HepG2 (cell line): ENCODE measurements around the gene SMIM43. TPM values are rescaled to one million over a fixed set of nuclear protein-coding genes. Genes with fewer than 3 reads are reported as not detected.

Experiments
- ATAC-seq: fragments of 200-7000 bp; cut with Tn5 transposase; 3 replicates; pipeline ENCODE4 v1.9.1; 2020; ENCODE audit warnings: mild to moderate bottlenecking, moderate library complexity
- BruUV-seq: library from RNA; stranded (reverse); fragments of 400-500 nt; replicated peaks from 2 replicates; lab custom pipeline; 2021; lab: Mats Ljungman, UMichigan
- CTCF ChIA-PET: fragments of 300-600 bp; formaldehyde crosslinking; extraction: SDS; loops from one replicate; lab custom pipeline; 2021; ENCODE audit warnings: low total read pairs, inconsistent platforms, low intra/inter-chr PET ratio; lab: Yijun Ruan, JAX
- POLR2A ChIA-PET: fragments of 350-600 bp; sonication (Branson Sonifier 250); formaldehyde crosslinking; loops from one replicate; lab custom pipeline; 2020; ENCODE audit warnings: antibody characterized with exemption, inconsistent platforms; lab: Yijun Ruan, JAX
- DNase-seq: peaks from one replicate; pipeline ENCODE4 v3.0.0-alpha.2; 2015; ENCODE audit warnings: low spot score
- FAIRE-seq: peaks from 3 replicates; lab custom pipeline; 2011; peaks lifted over from hg19 to GRCh38; lab: Jason Lieb, UNC
- H2AFZ ChIP-seq: one replicate; pipeline ENCODE4 v1.6.1; 2011; ENCODE audit warnings: low read length, inconsistent platforms
- H3K27ac ChIP-seq: fragments of 300-600 bp; 3 replicates; pipeline ENCODE4 v1.8.0; 2011; ENCODE audit warnings: mixed run types, mild to moderate bottlenecking, mixed read lengths, low read length, inconsistent platforms; ENCODE audit not compliant: insufficient read depth; ENCODE audit errors: extremely low read length
- H3K27me3 ChIP-seq, 2 experiments: fragments of 200-600 bp in 1 of 2; 2 replicates in 1 of 2; 3 replicates in 1 of 2; pipeline versions ENCODE4 v1.6.0 to v1.8.0; 2011; ENCODE audit warnings: low read length in 2 of 2, mild to moderate bottlenecking in 2 of 2, moderate library complexity in 2 of 2, inconsistent platforms in 1 of 2; ENCODE audit not compliant: insufficient read depth in 2 of 2, control insufficient read depth in 1 of 2
- H3K36me3 ChIP-seq, 2 experiments: fragments of 200-600 bp in 1 of 2; replicated peaks in 1 of 2; 2 replicates in 1 of 2; 3 replicates in 1 of 2; pipeline versions ENCODE4 v1.5.1 to v1.8.0; 2011; ENCODE audit warnings: low read length in 2 of 2, inconsistent platforms in 1 of 2; ENCODE audit not compliant: insufficient read depth in 2 of 2, control insufficient read depth in 1 of 2
- H3K4me1 ChIP-seq: 2 replicates; pipeline ENCODE4 v1.5.1; 2012; ENCODE audit warnings: low read length, inconsistent platforms; ENCODE audit not compliant: insufficient read depth
- H3K4me2 ChIP-seq: 2 replicates; pipeline ENCODE4 v1.6.0; 2011; ENCODE audit warnings: low read depth, low read length, inconsistent platforms
- H3K4me3 ChIP-seq, 3 experiments: fragments of 200-600 bp in 1 of 3; sonication (generic), shearing (Covaris generic) in 1 of 3; replicated peaks in 1 of 3; 2 replicates each; pipeline ENCODE4 v1.5.1; 2011 to 2016; ENCODE audit warnings: low read length in 3 of 3, inconsistent platforms in 2 of 3, low read depth in 2 of 3, mild to moderate bottlenecking in 2 of 3, control low read depth in 1 of 3, mixed read lengths in 1 of 3; ENCODE audit not compliant: insufficient read depth in 1 of 3
- H3K79me2 ChIP-seq: one replicate; pipeline ENCODE4 v1.6.1; 2011; ENCODE audit warnings: low read length, inconsistent platforms; ENCODE audit not compliant: insufficient read depth
- H3K9ac ChIP-seq: 2 replicates; pipeline ENCODE4 v1.6.0; 2011; ENCODE audit warnings: mild to moderate bottlenecking, low read depth, low read length, inconsistent platforms; ENCODE audit not compliant: insufficient read depth
- H3K9me3 ChIP-seq: 2 replicates; pipeline ENCODE4 v1.5.1; 2012; ENCODE audit warnings: mild to moderate bottlenecking, low read length
- H4K20me1 ChIP-seq: 2 replicates; pipeline ENCODE4 v1.6.0; 2011; ENCODE audit warnings: inconsistent platforms, mild to moderate bottlenecking, low read length, moderate library complexity; ENCODE audit not compliant: insufficient read depth
- E2F2 ChIP-seq: sonication (generic); formaldehyde crosslinking; IDR thresholded peaks from 2 replicates; pipeline ENCODE4 v1.4.0; 2020; ENCODE audit warnings: missing genetic modification reagents, borderline replicate concordance
- FLYWCH1 ChIP-seq: sonication (generic); formaldehyde crosslinking; IDR thresholded peaks from 2 replicates; pipeline ENCODE4 v1.8.1; 2023; ENCODE audit warnings: mild to moderate bottlenecking, missing genetic modification reagents
- GATAD2A ChIP-seq: IDR thresholded peaks from 2 replicates; pipeline ENCODE4 v1.6.1; 2016
- HNF4G ChIP-seq, 2 experiments: sonication (generic) in 1 of 2; formaldehyde crosslinking in 1 of 2; IDR thresholded peaks; 2 replicates each; pipeline versions ENCODE4 v1.4.0 to v1.6.1; 2011 to 2020; ENCODE audit warnings: borderline replicate concordance in 2 of 2, low read depth in 2 of 2, mild to moderate bottlenecking in 2 of 2, low read length in 1 of 2, missing genetic modification reagents in 1 of 2, moderate library complexity in 1 of 2
- HNRNPL ChIP-seq: fragments of 200-400 bp; formaldehyde crosslinking; IDR thresholded peaks from 2 replicates; pipeline ENCODE4 v1.6.1; 2017; ENCODE audit warnings: mild to moderate bottlenecking, low read depth, low read length
- HNRNPUL1 ChIP-seq: fragments of 200-400 bp; formaldehyde crosslinking; IDR thresholded peaks from 2 replicates; pipeline ENCODE4 v1.6.1; 2017; ENCODE audit warnings: low read depth, mild to moderate bottlenecking, low read length, moderate library complexity
- PAXIP1 ChIP-seq: sonication (generic); formaldehyde crosslinking; conservative IDR thresholded peaks from 2 replicates; pipeline ENCODE4 v1.4.0; 2020; ENCODE audit warnings: mild to moderate bottlenecking, missing genetic modification reagents, moderate library complexity
- SAP130 ChIP-seq: IDR thresholded peaks from 2 replicates; pipeline ENCODE4 v1.6.1; 2016; ENCODE audit warnings: low read depth
- ZMYM3 ChIP-seq: sonication (generic); formaldehyde crosslinking; IDR thresholded peaks from 2 replicates; pipeline ENCODE4 v1.5.1; 2020; ENCODE audit warnings: mild to moderate bottlenecking, missing genetic modification reagents
- ZNF264 ChIP-seq: sonication (generic); formaldehyde crosslinking; IDR thresholded peaks from 2 replicates; pipeline ENCODE4 v1.4.0; 2020; ENCODE audit warnings: missing genetic modification reagents
- ZNF577 ChIP-seq: sonication (generic); formaldehyde crosslinking; IDR thresholded peaks from 2 replicates; pipeline ENCODE4 v1.4.0; 2020; ENCODE audit warnings: mild to moderate bottlenecking, low read depth, missing genetic modification reagents, borderline replicate concordance
- ZNF7 ChIP-seq: IDR thresholded peaks from 2 replicates; pipeline ENCODE4 v1.6.1; 2016; ENCODE audit warnings: missing biosample characterization, missing genetic modification reagents
- ZNF737 ChIP-seq: sonication (generic); formaldehyde crosslinking; IDR thresholded peaks from 2 replicates; pipeline ENCODE4 v1.5.0; 2020; ENCODE audit warnings: missing genetic modification reagents, mild to moderate bottlenecking, borderline replicate concordance
- ZNF772 ChIP-seq: sonication (generic); formaldehyde crosslinking; IDR thresholded peaks from 2 replicates; pipeline ENCODE4 v1.5.0; 2020; ENCODE audit warnings: mild to moderate bottlenecking, missing genetic modification reagents
- WGBS: methylation state at CpG from one replicate; pipeline ENCODE4 v1.1.6; 2017; ENCODE audit warnings: low lambda C conversion rate; 5-methylcytosine and 5-hydroxymethylcytosine counted together
- in situ Hi-C: cut with HindIII; loops from 2 replicates; pipeline ENCODE4 v1.10.0; 2017; ENCODE audit warnings: low pct_unique_long_range_greater_than_20kb; ENCODE audit not compliant: extremely low pct_ligation_motif_present
- intact Hi-C: fragments of 100-400 bp; cut with micrococcal nuclease; formaldehyde crosslinking; loops from one replicate; pipeline ENCODE4 v1.10.0; 2022; ENCODE audit not compliant: unreplicated experiment
- polyA plus RNA-seq, 8 experiments: library from polyadenylated mRNA; depleted of rRNA in 3 of 8; stranded (reverse) in 7 of 8; unstranded in 1 of 8; fragments of >200 nt; fragmentation: Illumina TruSeq in 4 of 8; extraction: Trizol in 4 of 8; gene quantifications; 2 replicates each; pipeline versions ENCODE4 v1.2.1 to v1.2.3, GENCODE V29; 2011 to 2016; ENCODE audit warnings: low read depth in 4 of 8, missing spikeins in 1 of 8, mixed read lengths in 1 of 8; ENCODE audit not compliant: insufficient read depth in 1 of 8
- total RNA-seq, 5 experiments: library from RNA; depleted of rRNA; stranded (reverse); fragments of >200 nt; fragmentation: Illumina TruSeq; extraction: Trizol; gene quantifications; 2 replicates each; pipeline ENCODE4 v1.2.3, GENCODE V29; 2016; ENCODE audit warnings: low read depth in 1 of 5

The SMIM43 gene
- total and polyA plus RNA-seq, 2 of the 13 experiments (the other 11 are each of a cell fraction or from before 2014, with no cell fraction given) = not detected

GRCh38 chr4:121784401-121784800, 19.4 kb upstream of the SMIM43 start:
- Histone ChIP-seq H3K79me2 (no peaks in the 10 kb centered on the region), H3K27ac (no peak overlapping the region), H3K4me3 (no peak overlapping the region), H3K9ac (no peak overlapping the region), H2AFZ (no peak overlapping the region), H3K27me3 (no peaks in the 10 kb centered on the region), H3K4me2 (no peak overlapping the region), H4K20me1 (no peaks in the 10 kb centered on the region), H3K4me1 (no peaks in the 10 kb centered on the region), H3K9me3 (no peaks in the 10 kb centered on the region), H3K36me3 (no peaks in the 10 kb centered on the region)
- no peak for DNase-seq
- BruUV-seq = no TSS peak
- TF ChIP-seq HNF4G (IDR thresholded peaks at IDR 0.05; ENCODE audit: borderline replicate concordance, low read depth, low read length) (no peak), HNF4G (CRISPR knock-in tag; IDR thresholded peaks at IDR 0.05; ENCODE audit: borderline replicate concordance, low read depth) (no peak), ZNF264 (peak; percentile 83; the same call in 1 of the 2 replicates)
- in situ Hi-C loops (no loop called here), intact Hi-C loops (no loop called here)
- no peak for ATAC-seq
- 80% methylated on average over 1 of the region's 1 CpG for WGBS
- ChIA-PET CTCF (no interaction called here), POLR2A (no interaction called here)
- no peak for FAIRE-seq

- H3K27ac ChIP-seq = no peak overlapping the region
- 4% methylated on average over 1 of the region's 1 CpG for WGBS
- ChIA-PET CTCF (no interaction called here), POLR2A (no interaction called here)
- peaks cover 0 to 4% of the 10 kb centered on the region in 2 experiments; a peak in 1 of 5 replicates for H3K27me3 ChIP-seq
- no peaks in the 10 kb centered on the region for H4K20me1 ChIP-seq
- H3K9me3 ChIP-seq = no peaks in the 10 kb centered on the region
- intact Hi-C loops (no loop called here), in situ Hi-C loops (no loop called here)
- H2AFZ ChIP-seq = no peak overlapping the region
- no peak overlapping the region for H3K4me2 ChIP-seq
- H3K9ac ChIP-seq = no peak overlapping the region
- H3K36me3 ChIP-seq = no peaks in the 10 kb centered on the region
- no peaks in the 10 kb centered on the region for H3K4me1 ChIP-seq
- no peaks in the 10 kb centered on the region for H3K79me2 ChIP-seq
- no peak overlapping the region for H3K4me3 ChIP-seq
- no peak for ATAC-seq
- no peak for DNase-seq
- BruUV-seq = no TSS peak
- FAIRE-seq = no peak
- TF ChIP-seq ZNF772 (no peak), ZNF7 (CRISPR knock-in tag) (no peak), HNRNPUL1 (no peak), GATAD2A (CRISPR knock-in tag) (no peak), FLYWCH1 (CRISPR knock-in tag) (no peak), ZMYM3 (no peak), PAXIP1 (CRISPR knock-in tag) (no peak), E2F2 (no peak), SAP130 (CRISPR knock-in tag) (no peak), ZNF737 (no peak), HNRNPL (no peak), ZNF577 (CRISPR knock-in tag) (no peak)
Measured at GRCh38 chr4:121783210-121783609, 18.2 kb upstream of the SMIM43 start.
